HUES48 (cell line): ENCODE measurements around the gene DNAH6.
"Not testable (repeated sequence)": the region's sequence is repeated elsewhere in the genome, so short reads cannot be mapped to it uniquely, and the experiment has no call there.

Experiments used
- H3K27ac ChIP-seq: one replicate; pipeline ENCODE4 v1.7.0; 2013; ENCODE audit warnings: low read depth, low read length, inconsistent platforms
- H3K27me3 ChIP-seq: 2 replicates; pipeline ENCODE4 v1.6.1; 2013; ENCODE audit warnings: mild to moderate bottlenecking, low read length; ENCODE audit not compliant: control insufficient read depth, insufficient read depth
- H3K36me3 ChIP-seq: 2 replicates; pipeline ENCODE4 v1.6.1; 2013; ENCODE audit warnings: low read length; ENCODE audit not compliant: control insufficient read depth, insufficient read depth
- H3K4me1 ChIP-seq: 2 replicates; pipeline ENCODE4 v1.6.1; 2013; ENCODE audit warnings: mild to moderate bottlenecking, low read length; ENCODE audit not compliant: control insufficient read depth, insufficient read depth
- H3K4me3 ChIP-seq: 2 replicates; pipeline ENCODE4 v1.5.1; 2013; ENCODE audit warnings: mild to moderate bottlenecking, low read depth, low read length
- H3K9ac ChIP-seq: 2 replicates; pipeline ENCODE4 v1.6.1; 2013; ENCODE audit warnings: mild to moderate bottlenecking, low read depth, low read length, moderate library complexity
- H3K9me3 ChIP-seq: 2 replicates; pipeline ENCODE4 v1.6.1; 2013; ENCODE audit warnings: low read length; ENCODE audit not compliant: control insufficient read depth, insufficient read depth

Gene DNAH6

DNA sequence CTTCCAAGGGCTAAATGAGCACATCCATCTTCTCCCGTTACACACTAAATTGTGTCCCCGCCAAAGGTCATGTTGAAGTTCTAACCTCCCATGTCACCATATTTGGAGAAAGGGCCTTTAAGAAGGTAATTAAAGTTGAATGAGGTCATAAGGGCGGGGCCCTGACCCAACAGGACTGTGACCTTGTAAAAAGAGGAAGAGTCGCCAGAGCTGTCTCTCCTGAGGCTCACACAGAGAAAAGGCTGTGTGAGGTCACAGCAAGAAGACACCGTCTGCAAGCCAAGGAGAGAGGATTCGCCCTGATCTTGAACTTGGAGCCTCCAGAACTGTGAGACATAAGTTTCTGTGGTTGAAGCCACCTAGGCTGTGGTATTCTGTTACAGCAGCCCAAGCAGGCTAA, 340.5 kb downstream of the DNAH6 start:
- H3K4me1 ChIP-seq, result peaks cover 22% of the 10 kb centered on the region
- H3K9me3 ChIP-seq, result no peaks in the 10 kb centered on the region
- no peak overlapping the region for H3K9ac ChIP-seq
- H3K36me3 ChIP-seq, result no peaks in the 10 kb centered on the region
- H3K27ac ChIP-seq, result no peak overlapping the region
- no peak overlapping the region for H3K4me3 ChIP-seq
- peaks cover 40% of the 10 kb centered on the region for H3K27me3 ChIP-seq

DNA sequence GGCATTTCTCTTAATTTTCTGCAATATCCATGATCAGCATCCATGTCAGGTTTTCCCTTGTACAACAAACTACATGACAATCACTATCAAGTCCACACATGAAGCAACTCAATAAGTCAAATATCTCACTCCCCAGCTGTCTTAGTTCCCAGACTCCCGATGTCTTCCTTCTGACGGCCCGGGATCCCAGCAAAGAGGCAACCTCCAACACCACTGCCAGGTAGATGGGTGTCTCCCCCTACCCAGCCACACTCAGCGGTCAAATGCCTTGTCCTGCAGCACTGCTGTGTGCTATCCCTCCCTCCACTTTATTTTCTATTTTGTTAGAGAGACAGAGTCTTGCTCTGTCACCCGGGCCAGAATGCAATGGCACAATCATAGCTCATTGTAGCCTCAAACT, 341.3 kb downstream of the DNAH6 start:
- Histone ChIP-seq H3K27ac (no peak overlapping the region), H3K36me3 (no peaks in the 10 kb centered on the region), H3K9me3 (no peaks in the 10 kb centered on the region), H3K27me3 (peaks cover 40% of the 10 kb centered on the region), H3K4me3 (no peak overlapping the region), H3K9ac (no peak overlapping the region), H3K4me1 (peaks cover 27% of the 10 kb centered on the region)

DNA sequence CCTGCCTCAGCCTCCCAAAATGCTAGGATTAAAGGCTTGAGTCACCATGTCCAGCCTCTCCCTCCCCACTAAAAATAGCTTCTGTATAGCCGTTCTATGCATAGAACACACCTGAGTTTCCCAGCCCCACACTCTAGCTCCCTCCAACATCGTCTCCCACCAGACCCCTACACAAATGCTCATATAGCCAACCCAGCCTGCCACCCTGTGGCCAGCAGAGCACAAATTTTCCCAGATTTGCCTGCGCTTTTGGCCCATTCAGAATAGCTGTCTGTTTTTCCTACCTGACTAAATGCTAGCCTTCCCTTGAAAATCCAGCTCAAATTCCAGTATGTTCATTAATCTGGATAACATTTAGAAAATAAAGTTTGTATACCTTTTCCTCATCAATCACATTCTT, 341.8 kb downstream of the DNAH6 start:
- Histone ChIP-seq H3K27me3 (peaks cover 40% of the 10 kb centered on the region), H3K27ac (no peak overlapping the region), H3K9me3 (no peaks in the 10 kb centered on the region), H3K4me3 (no peak overlapping the region), H3K36me3 (no peaks in the 10 kb centered on the region), H3K4me1 (peaks cover 27% of the 10 kb centered on the region), H3K9ac (no peak overlapping the region)

DNA sequence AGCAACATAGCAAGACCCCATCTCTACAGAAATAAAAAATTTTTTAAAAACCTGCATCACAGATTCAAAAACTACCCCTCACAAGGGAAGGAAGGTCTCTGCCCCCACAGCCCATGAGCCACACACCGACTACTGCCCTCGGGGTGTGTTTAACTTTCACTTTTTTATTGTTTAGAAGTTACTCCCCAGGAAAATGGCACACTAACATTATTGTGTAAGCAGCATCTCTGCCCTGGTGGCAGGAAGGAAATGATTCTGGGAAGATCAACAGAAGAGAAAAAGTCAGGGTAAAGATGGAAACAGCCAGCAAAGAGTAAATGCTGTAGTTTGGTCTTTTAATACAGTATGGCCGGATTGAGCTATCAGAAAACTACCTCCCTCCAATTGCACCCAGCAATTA, 342.6 kb downstream of the DNAH6 start:
- no peak overlapping the region for H3K9ac ChIP-seq
- no peak overlapping the region for H3K27ac ChIP-seq
- peaks cover 27% of the 10 kb centered on the region for H3K4me1 ChIP-seq
- H3K4me3 ChIP-seq, result no peak overlapping the region
- no peaks in the 10 kb centered on the region for H3K36me3 ChIP-seq
- H3K27me3 ChIP-seq, result peaks cover 40% of the 10 kb centered on the region
- no peaks in the 10 kb centered on the region for H3K9me3 ChIP-seq

DNA sequence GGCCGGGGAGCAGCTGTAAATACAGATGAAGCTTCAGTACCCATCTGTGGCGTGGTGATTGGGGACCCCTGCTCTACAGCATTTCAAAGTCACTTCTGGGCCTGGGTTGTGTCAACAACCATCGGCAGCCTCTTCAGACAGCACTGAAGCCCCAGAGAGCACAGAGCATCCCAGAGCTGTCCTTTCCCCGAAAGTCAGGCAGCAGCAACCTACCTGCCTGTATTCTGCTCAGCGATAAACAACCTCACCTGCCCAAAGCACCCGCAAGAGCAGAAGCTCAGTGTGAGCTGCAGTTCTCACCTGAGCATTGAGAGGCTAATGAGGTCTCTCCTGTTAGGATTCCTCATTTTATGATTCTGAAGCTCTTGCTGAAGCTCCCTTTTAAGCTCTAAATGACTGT, 345.2 kb downstream of the DNAH6 start:
- Histone ChIP-seq H3K9me3 (no peaks in the 10 kb centered on the region), H3K27me3 (peaks cover 15% of the 10 kb centered on the region), H3K9ac (no peak overlapping the region), H3K4me1 (peaks cover 9% of the 10 kb centered on the region), H3K36me3 (no peaks in the 10 kb centered on the region), H3K4me3 (no peak overlapping the region), H3K27ac (no peak overlapping the region)

DNA sequence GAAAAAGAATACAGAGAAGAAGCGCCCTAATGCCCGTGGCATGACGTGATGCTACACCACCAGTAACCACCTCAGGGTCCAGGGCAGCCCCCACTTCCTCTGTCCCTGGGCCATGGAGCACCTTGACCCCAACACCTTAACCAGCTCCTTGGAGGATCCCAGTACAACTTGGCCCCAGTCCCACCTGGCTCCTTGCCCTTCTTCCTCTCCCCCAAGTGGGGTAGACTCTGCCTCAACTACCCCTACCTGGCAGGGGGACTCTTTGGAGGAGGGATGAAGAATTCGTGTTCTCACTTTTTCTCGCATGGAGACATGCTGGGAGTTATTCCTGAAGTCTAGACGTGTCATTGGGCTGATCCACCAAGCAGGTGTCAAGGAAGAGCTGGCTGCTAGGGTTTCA, 345.7 kb downstream of the DNAH6 start:
- peaks cover 9% of the 10 kb centered on the region for H3K4me1 ChIP-seq
- H3K9me3 ChIP-seq, result no peaks in the 10 kb centered on the region
- no peak overlapping the region for H3K4me3 ChIP-seq
- H3K27me3 ChIP-seq, result peaks cover 10% of the 10 kb centered on the region
- H3K27ac ChIP-seq, result no peak overlapping the region
- H3K36me3 ChIP-seq, result no peaks in the 10 kb centered on the region
- no peak overlapping the region for H3K9ac ChIP-seq

DNA sequence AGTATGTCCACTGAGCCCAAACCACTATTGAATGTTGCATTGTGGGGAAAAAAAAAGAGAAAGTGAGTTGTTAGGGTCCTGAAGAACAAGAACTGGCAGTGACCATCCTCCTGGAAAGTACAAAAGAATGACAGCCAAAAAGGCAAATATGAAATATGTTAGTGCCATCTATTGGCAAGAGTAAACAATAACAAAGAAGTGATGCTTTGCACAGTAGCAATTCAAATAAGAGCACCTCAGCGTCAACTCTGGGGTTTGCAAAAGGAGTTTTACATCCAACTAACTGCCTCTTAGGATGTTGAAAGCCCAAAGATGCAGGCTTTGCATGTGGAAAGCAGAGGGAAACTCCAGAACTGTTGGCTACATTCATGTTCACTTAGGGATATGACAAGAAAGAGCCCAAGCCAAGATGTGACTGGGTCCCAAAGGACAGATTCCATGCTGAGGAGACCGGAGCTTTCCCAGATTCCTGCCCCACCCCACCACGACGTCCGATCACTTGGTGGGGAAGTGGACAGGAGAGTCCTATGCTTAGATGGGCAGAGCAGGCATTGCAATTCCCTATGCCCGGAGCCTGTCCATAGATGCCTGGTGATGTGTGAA, 349.0 kb downstream of the DNAH6 start:
- H3K4me1 ChIP-seq, result peaks cover 9% of the 10 kb centered on the region
- no peaks in the 10 kb centered on the region for H3K36me3 ChIP-seq
- no peaks in the 10 kb centered on the region for H3K27me3 ChIP-seq

DNA sequence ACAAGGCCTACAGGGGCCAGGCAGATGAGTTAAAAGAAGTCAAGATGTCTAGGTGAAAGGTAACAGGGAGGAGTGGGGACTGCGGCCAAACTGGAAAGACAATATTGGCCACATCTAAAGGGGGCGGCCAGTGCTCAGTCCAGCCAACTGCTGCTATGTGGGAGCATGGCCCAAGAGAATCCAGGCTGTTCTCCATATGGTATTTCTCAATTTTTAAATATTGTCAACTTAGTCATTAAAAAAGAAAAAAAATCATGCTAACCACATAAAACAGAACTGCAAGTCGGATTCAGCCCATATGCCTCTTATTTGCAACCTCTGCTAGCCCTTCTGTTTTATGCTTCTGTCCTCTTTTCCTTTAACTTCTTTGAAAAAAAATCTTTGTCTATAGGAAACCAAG, 349.8 kb downstream of the DNAH6 start:
- H3K36me3 ChIP-seq, result no peaks in the 10 kb centered on the region
- H3K27ac ChIP-seq, result no peak overlapping the region
- no peaks in the 10 kb centered on the region for H3K27me3 ChIP-seq
- H3K9ac ChIP-seq, result no peak overlapping the region
- no peak overlapping the region for H3K4me3 ChIP-seq
- peaks cover 9% of the 10 kb centered on the region for H3K4me1 ChIP-seq
- H3K9me3 ChIP-seq, result no peaks in the 10 kb centered on the region

More for the DNA sequence above, 349.0 kb downstream of the DNAH6 start:
- Histone ChIP-seq H3K4me3 (no peak overlapping the region), H3K9me3 (no peaks in the 10 kb centered on the region), H3K9ac (no peak overlapping the region), H3K27ac (no peak overlapping the region)

DNA sequence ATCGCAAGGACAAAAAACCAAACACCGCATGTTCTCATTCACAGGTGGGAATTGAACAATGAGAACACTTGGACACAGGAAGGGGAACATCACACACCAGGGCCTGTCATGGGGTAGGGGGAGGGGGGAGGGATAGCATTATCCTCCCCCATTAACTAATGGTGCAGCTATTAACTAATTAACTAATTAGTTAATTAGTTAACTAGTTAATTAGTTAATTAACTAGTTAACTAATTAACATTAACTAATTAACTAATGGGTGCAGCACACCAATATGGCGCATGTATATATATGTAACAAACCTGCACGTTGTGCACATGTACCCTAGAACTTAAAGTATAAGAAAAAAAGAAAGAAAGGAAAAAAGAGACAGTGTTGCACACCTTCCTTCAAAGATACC, 352.0 kb downstream of the DNAH6 start:
- not testable (repeated sequence) for H3K4me3 ChIP-seq, H3K27me3 ChIP-seq, H3K27ac ChIP-seq, H3K4me1 ChIP-seq, H3K9ac ChIP-seq, H3K36me3 ChIP-seq, H3K9me3 ChIP-seq
